Activated CD8-positive, alpha-beta memory T cell treated with anti-CD3 and anti-CD28 coated beads for 1 hour (primary cell): ENCODE measurements around the gene BBS9.
"Not testable (repeated sequence)": the region's sequence is repeated elsewhere in the genome, so short reads cannot be mapped to it uniquely, and the experiment has no call there.

ENCODE experiments used
- DNase-seq, 2 donors: peaks; one replicate each; pipeline ENCODE4 v3.0.0-alpha.2; 2020; ENCODE audit warnings: low read depth in 1 of 2; ENCODE audit errors: extremely low read depth in 1 of 2

BBS9 gene

GRCh38 chr7:33271839-33272371, 142.5 kb downstream of the BBS9 start:
- not testable (repeated sequence) for DNase-seq

GRCh38 chr7:33273356-33273755, 144.0 kb downstream of the BBS9 start:
- DNase-seq: no peak

GRCh38 chr7:33276325-33276724, 147.0 kb downstream of the BBS9 start:
- no peak for DNase-seq

GRCh38 chr7:33276729-33277128, 147.4 kb downstream of the BBS9 start:
- DNase-seq: no peak

- DNase-seq: no peak
Observed at GRCh38 chr7:33278095-33278494, 148.7 kb downstream of the BBS9 start.

GRCh38 chr7:33286501-33286900, 157.1 kb downstream of the BBS9 start:
- DNase-seq: no peak

- DNase-seq: no peak
Observed at GRCh38 chr7:33287738-33288137, 158.4 kb downstream of the BBS9 start.

GRCh38 chr7:33298848-33299247, 169.5 kb downstream of the BBS9 start:
- no peak for DNase-seq

- no peak for DNase-seq
Observed at GRCh38 chr7:33299425-33299824, 170.1 kb downstream of the BBS9 start.

GRCh38 chr7:33300131-33300530, 170.8 kb downstream of the BBS9 start:
- no peak for DNase-seq

GRCh38 chr7:33300742-33301141, 171.4 kb downstream of the BBS9 start:
- DNase-seq: no peak

- DNase-seq: not testable (repeated sequence)
Observed at GRCh38 chr7:33303978-33304557, 174.7 kb downstream of the BBS9 start.

GRCh38 chr7:33307205-33307604, 177.8 kb downstream of the BBS9 start:
- DNase-seq: no peak

- DNase-seq: no peak
Observed at GRCh38 chr7:33310546-33310945, 181.2 kb downstream of the BBS9 start.

- DNase-seq: no peak
Observed at GRCh38 chr7:33325754-33326484, 196.6 kb downstream of the BBS9 start.

- no peak for DNase-seq
Observed at GRCh38 chr7:33326485-33326848, 197.1 kb downstream of the BBS9 start.

- DNase-seq: no peak
Observed at GRCh38 chr7:33327427-33327826, 198.1 kb downstream of the BBS9 start.

GRCh38 chr7:33334349-33334748, 205.0 kb downstream of the BBS9 start:
- DNase-seq: no peak

- no peak for DNase-seq
Observed at GRCh38 chr7:33336820-33337219, 207.5 kb downstream of the BBS9 start.

- no peak for DNase-seq
Observed at GRCh38 chr7:33339074-33339790, 209.9 kb downstream of the BBS9 start.

GRCh38 chr7:33346055-33346454, 216.7 kb downstream of the BBS9 start:
- DNase-seq: no peak

GRCh38 chr7:33350577-33350976, 221.2 kb downstream of the BBS9 start:
- no peak for DNase-seq
